LNCaP clone FGC (cell line): Measurements from ENCODE around the gene PIP5KL1.
A peak's percentile ranks its signal among the peaks of the same experiment; 100 is the strongest.

Experiments used
- DNase-seq: peaks from one replicate; pipeline ENCODE4 v3.0.0-alpha.2; 2011; ENCODE audit warnings: low read depth
- H3K4me3 ChIP-seq: 2 replicates; pipeline ENCODE4 v1.5.1; 2011; ENCODE audit warnings: mild to moderate bottlenecking, low read depth, low read length, control low read depth
- TF ChIP-seq, protein P1 (sequence below): IDR thresholded peaks from 2 replicates; pipeline ENCODE4 v1.5.1; 2012; ENCODE audit warnings: mild to moderate bottlenecking; ENCODE audit not compliant: control insufficient read depth, insufficient read depth; ENCODE audit errors: extremely low read depth

Gene PIP5KL1

DNA sequence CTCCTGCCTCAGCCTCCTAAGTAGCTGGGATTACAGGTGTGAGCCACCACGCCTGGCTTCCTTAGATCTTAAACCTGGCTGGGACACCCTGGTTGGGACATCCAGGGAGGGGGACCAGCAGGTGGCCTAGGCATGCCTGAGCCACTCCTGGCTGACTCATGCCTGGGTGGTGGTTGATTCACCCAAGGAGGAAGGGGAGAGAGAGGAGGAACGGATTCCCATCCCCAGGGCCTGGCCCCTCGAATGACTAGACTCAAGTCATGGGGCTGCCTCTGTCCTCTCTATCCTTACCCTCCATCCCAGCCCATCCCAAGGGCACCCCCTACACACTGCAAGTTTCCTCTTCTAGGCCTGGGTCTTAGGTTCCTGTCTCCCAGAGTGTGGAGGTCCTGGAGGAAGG, 37.5 kb upstream of the PIP5KL1 start:
- TF ChIP-seq, protein P1, sequence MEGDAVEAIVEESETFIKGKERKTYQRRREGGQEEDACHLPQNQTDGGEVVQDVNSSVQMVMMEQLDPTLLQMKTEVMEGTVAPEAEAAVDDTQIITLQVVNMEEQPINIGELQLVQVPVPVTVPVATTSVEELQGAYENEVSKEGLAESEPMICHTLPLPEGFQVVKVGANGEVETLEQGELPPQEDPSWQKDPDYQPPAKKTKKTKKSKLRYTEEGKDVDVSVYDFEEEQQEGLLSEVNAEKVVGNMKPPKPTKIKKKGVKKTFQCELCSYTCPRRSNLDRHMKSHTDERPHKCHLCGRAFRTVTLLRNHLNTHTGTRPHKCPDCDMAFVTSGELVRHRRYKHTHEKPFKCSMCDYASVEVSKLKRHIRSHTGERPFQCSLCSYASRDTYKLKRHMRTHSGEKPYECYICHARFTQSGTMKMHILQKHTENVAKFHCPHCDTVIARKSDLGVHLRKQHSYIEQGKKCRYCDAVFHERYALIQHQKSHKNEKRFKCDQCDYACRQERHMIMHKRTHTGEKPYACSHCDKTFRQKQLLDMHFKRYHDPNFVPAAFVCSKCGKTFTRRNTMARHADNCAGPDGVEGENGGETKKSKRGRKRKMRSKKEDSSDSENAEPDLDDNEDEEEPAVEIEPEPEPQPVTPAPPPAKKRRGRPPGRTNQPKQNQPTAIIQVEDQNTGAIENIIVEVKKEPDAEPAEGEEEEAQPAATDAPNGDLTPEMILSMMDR, result no peak
- no peak for DNase-seq
- no peak overlapping the region for H3K4me3 ChIP-seq

DNA sequence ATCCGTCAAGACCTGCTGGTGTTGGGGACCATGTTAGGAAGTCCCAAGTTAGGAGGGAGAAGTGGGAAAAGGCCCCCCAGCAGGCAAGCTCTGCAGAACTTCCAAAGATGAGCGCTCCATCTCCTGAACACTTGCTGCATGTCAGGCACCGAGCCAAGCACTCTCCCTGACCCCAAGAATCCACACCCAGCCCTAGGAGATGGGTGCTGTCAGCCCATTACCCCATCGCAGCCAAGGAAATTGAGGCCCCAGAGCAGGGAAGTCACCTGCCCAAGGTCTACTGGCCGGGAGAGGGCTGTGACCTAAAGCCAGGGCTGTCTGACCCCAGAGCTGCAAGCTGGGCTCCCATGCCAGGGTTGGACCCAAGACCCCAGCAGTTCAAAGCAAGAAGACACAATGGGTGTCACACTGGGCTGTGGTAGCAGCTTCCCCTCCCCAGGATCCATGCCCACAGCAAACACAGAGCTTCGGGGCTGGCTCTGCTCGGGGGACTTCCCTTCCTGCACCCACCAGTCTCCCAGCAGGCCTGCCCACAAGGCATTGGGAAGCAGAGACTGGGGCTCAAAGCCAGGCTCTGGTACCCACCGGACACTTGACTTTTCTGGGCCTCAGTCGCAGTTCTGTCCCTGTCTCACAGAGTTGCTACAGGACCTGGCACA, 36.7 kb upstream of the PIP5KL1 start:
- no peak for DNase-seq
- H3K4me3 ChIP-seq, result no peak overlapping the region
- TF ChIP-seq, protein P1, result no peak

DNA sequence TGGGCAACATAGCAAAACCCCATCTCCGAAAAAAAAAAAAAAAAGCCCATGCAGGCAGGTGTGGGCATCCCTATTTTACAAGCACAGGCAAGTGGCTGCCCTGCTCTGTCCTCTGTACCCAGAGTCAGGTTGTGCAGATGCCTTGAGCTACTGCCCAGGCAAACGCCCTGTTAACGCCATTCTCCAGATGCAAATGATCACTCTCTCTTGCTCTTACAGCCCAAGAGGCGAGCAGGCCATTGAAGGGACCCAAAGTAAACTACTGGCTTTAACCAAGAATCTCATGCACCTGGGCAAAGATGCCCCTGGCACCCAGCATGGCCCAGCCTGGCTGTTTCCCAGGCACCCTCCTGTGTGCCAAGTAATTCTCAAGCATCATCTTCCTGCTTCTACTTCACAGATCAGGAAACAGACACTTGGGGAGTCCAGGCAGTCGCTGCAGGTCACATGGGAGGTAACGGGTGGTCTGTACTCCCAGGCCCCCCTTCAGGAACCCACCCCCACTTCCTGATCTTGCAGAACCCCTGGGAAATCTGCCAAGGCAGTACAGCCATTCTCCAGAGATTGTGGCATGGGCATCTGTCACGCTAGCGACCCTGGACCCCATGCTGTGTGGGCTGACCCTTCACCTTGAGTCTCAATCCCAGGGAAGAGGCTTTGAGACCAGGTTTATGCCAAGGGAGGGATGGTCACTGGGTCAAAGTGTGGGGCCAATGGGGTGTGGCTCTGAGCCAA, 36.0 kb upstream of the PIP5KL1 start:
- peak; percentile 92 for DNase-seq
- H3K4me3 ChIP-seq, result no peak overlapping the region
- TF ChIP-seq, protein P1, result no peak

DNA sequence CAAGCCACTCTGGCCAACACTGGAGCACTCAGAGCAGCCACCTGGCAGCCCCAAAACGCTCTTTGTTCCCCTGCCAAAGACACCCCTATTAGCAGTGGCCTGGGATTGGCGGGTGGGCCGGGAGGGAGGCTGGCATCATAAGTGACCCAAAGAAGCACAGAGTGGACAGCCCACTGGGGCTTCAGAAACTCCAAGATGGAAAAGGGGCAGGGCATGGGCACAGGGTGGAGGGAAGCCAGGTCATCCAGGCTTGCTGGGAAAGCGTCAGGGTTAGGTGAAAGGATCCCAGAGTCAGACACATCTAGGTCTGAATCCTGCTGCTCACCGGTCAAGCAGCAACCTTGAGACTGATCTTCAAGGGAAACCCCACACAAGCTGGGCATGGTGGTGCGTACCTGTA, 35.4 kb upstream of the PIP5KL1 start:
- TF ChIP-seq, protein P1, result no peak
- no peak overlapping the region; the same call in 1 of the 2 replicates for H3K4me3 ChIP-seq
- no peak for DNase-seq

DNA sequence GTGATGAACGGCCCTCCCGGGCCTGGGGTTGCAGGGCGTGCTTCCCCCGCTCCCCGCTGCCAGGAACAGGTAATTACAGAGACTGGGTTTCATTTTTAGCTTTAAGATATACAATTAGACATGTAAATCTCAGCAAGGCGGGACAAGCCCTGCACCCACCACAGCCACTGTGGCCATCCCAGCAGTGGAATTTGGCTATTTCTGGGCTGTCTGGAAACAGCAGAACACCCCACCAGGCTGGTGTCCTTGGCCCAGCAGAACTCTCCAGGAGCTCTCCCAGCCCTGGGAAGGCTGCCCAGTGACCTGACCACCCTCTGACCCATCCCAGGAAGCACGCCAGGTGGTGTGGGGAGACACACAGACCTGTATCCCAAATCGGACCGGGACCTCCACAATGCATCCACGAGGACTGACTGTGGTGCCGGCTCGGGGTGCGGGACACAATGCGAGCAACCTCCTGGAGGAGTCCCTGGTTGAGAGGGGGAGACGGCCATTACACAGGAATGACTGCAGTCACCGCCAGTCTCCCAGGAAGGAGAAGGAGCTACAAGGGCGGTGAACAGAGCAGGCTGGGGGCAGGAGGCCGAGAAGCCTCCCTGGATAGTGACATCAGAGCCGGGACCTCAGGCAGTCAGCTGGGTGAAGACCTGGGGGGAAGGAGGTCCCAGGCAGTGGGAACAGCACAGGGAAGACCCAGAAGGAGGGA, 32.9 kb upstream of the PIP5KL1 start:
- TF ChIP-seq, protein P1, result no peak
- no peak overlapping the region for H3K4me3 ChIP-seq
- no peak for DNase-seq

DNA sequence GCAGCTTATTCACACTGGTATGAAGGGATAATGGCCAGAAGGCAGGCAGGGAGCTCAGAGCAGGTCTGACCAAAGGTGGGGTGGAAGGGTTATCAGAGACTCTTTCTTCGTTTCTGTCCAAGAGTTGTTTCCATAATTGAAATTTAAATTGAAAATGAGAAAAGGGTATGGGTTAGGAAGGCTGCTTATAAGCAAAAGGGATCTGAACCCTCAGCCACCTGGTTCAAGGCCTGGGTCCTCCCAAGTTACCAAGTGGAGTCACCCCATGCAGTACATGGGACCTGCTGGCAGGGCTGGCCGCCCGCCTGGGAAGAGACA, 32.4 kb upstream of the PIP5KL1 start:
- no peak for DNase-seq
- no peak overlapping the region for H3K4me3 ChIP-seq
- TF ChIP-seq, protein P1, result no peak
